PC-3 (cell line): ENCODE results near the gene ARHGAP22.

ENCODE experiments used
- CTCF ChIP-seq: fragments of 300-600 bp; sonication (generic); conservative IDR thresholded peaks from 2 replicates; pipeline ENCODE4 v1.5.1; 2017; ENCODE audit warnings: antibody characterized with exemption, low read depth, mild to moderate bottlenecking, low read length
- EZH2phosphoT487 ChIP-seq: fragments of 300-600 bp; sonication (generic); IDR thresholded peaks from 2 replicates; pipeline ENCODE4 v1.6.1; 2018; ENCODE audit warnings: mild to moderate bottlenecking, antibody characterized with exemption, low read length, borderline replicate concordance

- TF ChIP-seq CTCF, result no peak
- TF ChIP-seq EZH2phosphoT487, result no peak
Measured at GRCh38 chr10:48474765-48475365, 130.0 kb downstream of the ARHGAP22 start.
